SH-SY5Y (cell line): ENCODE results near the gene HLA-DPB1.

ENCODE experiments used
- GATA2 ChIP-seq: IDR thresholded peaks from 2 replicates; pipeline ENCODE4 v1.6.1; 2011; ENCODE audit warnings: mild to moderate bottlenecking, low read depth, low read length
- GATA3 ChIP-seq: IDR thresholded peaks from 2 replicates; pipeline ENCODE4 v1.6.1; 2011; ENCODE audit warnings: low read depth, mild to moderate bottlenecking, low read length, moderate library complexity

DNA sequence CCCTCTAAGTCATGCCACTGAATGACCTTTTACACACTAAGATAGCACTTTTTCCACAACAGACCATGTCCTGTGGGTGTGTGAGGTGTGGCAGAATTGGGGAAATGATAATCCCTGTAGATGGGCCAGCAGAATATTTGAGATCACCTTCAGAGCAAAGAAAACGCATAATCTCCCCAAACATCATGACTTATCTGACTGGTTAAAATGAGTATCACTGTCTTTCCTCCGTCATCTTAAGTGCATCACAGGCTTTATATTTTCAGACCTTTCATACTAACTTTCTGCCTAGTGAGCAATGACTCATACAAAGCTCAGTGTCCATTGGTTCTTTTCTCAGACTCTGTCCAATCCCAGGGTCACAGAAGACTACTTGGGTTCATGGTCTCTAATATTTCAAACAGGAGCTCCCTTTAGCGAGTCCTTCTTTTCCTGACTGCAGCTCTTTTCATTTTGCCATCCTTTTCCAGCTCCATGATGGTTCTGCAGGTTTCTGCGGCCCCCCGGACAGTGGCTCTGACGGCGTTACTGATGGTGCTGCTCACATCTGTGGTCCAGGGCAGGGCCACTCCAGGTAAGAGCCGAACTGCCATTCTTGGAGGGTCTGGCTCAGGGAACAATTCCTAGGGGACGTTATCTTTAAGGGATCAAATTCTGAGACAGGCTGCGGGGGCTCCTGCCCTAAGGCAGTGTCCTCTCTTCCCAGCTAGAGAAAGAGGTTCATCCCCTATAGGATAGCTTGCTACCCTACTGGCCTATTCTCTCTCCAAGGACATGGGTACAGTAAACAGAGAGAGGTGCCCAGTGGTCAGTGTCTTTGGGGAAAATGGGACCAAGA lies at the start of gene HLA-DPB1:
- TF ChIP-seq GATA3 (no peak), GATA2 (no peak)
